Nephron progenitor cell (in vitro differentiated cells): ENCODE data around the gene SDHAF3.

Source experiments
- DNase-seq: peaks from one replicate; pipeline ENCODE4 v3.0.0; 2021
- H3K27ac Mint-ChIP-seq: 2 replicates; pipeline ENCODE4 v1.8.0; 2021; ENCODE audit warnings: mild to moderate bottlenecking, moderate library complexity, mixed read lengths
- H3K27me3 Mint-ChIP-seq: 2 replicates; pipeline ENCODE4 v1.8.0; 2021; ENCODE audit warnings: mild to moderate bottlenecking, low read depth, mixed read lengths; ENCODE audit not compliant: poor library complexity
- H3K36me3 Mint-ChIP-seq: 2 replicates; pipeline ENCODE4 v1.8.0; 2021; ENCODE audit warnings: low read depth, mixed read lengths
- H3K4me1 Mint-ChIP-seq: 2 replicates; pipeline ENCODE4 v1.8.0; 2021; ENCODE audit warnings: mixed read lengths
- H3K4me3 Mint-ChIP-seq: 2 replicates; pipeline ENCODE4 v1.8.0; 2021; ENCODE audit warnings: mild to moderate bottlenecking, moderate library complexity, mixed read lengths
- H3K9me3 Mint-ChIP-seq: 2 replicates; pipeline ENCODE4 v1.8.0; 2021; ENCODE audit warnings: mild to moderate bottlenecking, moderate library complexity, mixed read lengths
- TF ChIP-seq, protein P1 (sequence below): fragments of 200-600 bp; sonication (generic); IDR thresholded peaks from 2 replicates; pipeline ENCODE4 v1.5.0; 2021; ENCODE audit warnings: antibody characterized with exemption

SDHAF3 gene

DNA sequence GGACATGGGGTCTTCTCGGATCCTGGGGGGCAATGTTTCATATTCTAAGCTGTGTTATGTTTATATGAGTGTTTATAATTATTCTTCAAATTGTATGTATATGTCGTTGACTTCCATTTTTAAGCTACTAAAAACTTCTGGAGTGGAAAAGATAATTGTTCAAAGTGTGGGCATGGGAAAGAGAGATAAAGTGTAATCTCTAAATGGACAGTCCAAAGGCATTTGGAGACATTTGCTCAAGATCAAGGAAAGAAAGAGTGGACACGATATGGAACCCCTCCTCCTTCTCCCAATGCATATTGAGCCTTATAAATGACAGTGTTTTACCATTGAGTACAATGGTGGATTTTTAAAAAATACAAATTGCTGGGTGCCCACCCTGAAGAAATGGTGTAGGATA is 81.1 kb downstream of the SDHAF3 start:
- H3K36me3 Mint-ChIP-seq, result peaks cover 8% of the 10 kb centered on the region
- H3K27ac Mint-ChIP-seq, result no peak overlapping the region
- peaks cover 22% of the 10 kb centered on the region for H3K9me3 Mint-ChIP-seq
- H3K4me3 Mint-ChIP-seq, result no peak overlapping the region
- H3K27me3 Mint-ChIP-seq, result peaks cover 3% of the 10 kb centered on the region
- TF ChIP-seq, protein P1, sequence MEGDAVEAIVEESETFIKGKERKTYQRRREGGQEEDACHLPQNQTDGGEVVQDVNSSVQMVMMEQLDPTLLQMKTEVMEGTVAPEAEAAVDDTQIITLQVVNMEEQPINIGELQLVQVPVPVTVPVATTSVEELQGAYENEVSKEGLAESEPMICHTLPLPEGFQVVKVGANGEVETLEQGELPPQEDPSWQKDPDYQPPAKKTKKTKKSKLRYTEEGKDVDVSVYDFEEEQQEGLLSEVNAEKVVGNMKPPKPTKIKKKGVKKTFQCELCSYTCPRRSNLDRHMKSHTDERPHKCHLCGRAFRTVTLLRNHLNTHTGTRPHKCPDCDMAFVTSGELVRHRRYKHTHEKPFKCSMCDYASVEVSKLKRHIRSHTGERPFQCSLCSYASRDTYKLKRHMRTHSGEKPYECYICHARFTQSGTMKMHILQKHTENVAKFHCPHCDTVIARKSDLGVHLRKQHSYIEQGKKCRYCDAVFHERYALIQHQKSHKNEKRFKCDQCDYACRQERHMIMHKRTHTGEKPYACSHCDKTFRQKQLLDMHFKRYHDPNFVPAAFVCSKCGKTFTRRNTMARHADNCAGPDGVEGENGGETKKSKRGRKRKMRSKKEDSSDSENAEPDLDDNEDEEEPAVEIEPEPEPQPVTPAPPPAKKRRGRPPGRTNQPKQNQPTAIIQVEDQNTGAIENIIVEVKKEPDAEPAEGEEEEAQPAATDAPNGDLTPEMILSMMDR, result no peak
- no peak for DNase-seq
- H3K4me1 Mint-ChIP-seq, result no peaks in the 10 kb centered on the region

- Mint-ChIP-seq H3K36me3 (peaks cover 2% of the 10 kb centered on the region), H3K9me3 (peaks cover 15% of the 10 kb centered on the region), H3K4me1 (no peaks in the 10 kb centered on the region), H3K27ac (no peak overlapping the region), H3K27me3 (peaks cover 3% of the 10 kb centered on the region), H3K4me3 (no peak overlapping the region)
- TF ChIP-seq, protein P1, result no peak
- DNase-seq, result no peak
Observed at GRCh38 chr7:97200018-97200417, 82.5 kb downstream of the SDHAF3 start.

DNA sequence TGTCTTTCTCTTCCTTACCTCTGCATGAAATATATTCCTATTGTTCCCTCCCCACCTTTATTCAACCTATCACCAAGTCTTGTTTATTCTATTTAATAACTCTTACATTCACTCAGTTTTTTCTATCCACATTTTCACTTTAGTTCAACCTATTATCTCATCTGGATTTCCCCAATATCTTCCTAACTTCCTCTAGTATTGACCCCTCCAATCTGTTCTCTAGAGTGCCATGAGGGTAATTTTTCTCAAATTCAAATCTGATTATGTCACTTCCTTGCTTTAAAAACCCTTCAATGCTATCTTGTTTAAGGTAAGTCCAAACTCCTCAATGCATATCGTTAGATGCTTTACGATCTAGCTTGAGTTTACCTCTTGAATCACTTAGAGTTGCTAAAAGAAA is 86.5 kb downstream of the SDHAF3 start:
- H3K9me3 Mint-ChIP-seq, result no peaks in the 10 kb centered on the region
- TF ChIP-seq, protein P1, result no peak
- H3K4me3 Mint-ChIP-seq, result no peak overlapping the region
- no peak for DNase-seq
- H3K27me3 Mint-ChIP-seq, result peaks cover 3% of the 10 kb centered on the region
- H3K27ac Mint-ChIP-seq, result no peak overlapping the region
- H3K36me3 Mint-ChIP-seq, result no peaks in the 10 kb centered on the region
- H3K4me1 Mint-ChIP-seq, result no peaks in the 10 kb centered on the region

DNA sequence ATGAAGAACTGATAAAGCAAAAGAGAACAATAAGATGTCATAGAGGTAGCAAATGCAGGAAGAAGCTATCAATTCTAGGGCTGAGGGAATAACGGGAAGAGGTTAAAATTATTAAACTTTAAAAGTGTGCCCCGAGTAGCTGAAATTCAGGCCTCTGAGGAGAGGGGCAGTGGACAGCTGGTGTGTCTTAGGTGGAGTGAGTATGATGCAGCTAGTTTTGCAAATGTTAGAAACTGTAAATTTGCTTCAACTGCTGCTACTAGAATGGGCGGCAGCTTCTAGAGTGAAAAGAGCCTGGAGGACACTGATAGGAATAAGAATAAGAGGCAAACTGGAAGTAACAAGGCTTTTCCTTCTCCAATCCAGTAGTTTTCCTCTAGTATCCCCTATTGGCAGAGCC is 87.3 kb downstream of the SDHAF3 start:
- Mint-ChIP-seq H3K9me3 (no peaks in the 10 kb centered on the region), H3K27ac (no peak overlapping the region), H3K36me3 (no peaks in the 10 kb centered on the region), H3K27me3 (peaks cover 3% of the 10 kb centered on the region), H3K4me1 (no peaks in the 10 kb centered on the region), H3K4me3 (no peak overlapping the region)
- no peak for DNase-seq
- TF ChIP-seq, protein P1, result no peak

DNA sequence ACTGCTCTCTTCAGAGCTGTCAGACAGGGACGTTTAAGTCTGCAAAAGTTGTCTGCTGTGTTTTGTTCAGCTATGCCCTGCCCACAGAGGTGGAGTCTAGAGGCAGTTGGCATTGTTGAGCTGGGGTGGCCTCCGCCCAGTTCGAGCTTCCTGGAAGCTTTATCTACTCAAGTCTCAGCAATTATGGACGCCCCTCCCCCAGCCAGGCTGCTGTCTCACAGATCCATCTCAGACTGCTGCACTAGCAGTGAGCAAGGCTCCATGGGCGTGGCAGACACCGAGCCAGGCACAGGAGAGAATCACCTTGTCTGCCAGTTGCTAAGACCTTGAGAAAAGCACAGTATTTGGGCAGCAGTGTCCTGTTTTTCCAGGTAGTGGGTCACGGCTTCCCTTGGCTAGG is 98.1 kb downstream of the SDHAF3 start:
- Mint-ChIP-seq H3K4me3 (no peak overlapping the region), H3K9me3 (peaks cover 31% of the 10 kb centered on the region), H3K27me3 (peaks cover 4% of the 10 kb centered on the region), H3K4me1 (peaks cover 8% of the 10 kb centered on the region), H3K36me3 (peaks cover 6% of the 10 kb centered on the region), H3K27ac (no peak overlapping the region)
- TF ChIP-seq, protein P1, result no peak
- no peak for DNase-seq

GRCh38 chr7:97218767-97219166 is 101.3 kb downstream of the SDHAF3 start:
- Mint-ChIP-seq H3K36me3 (peaks cover 6% of the 10 kb centered on the region), H3K4me3 (no peak overlapping the region), H3K27me3 (no peaks in the 10 kb centered on the region), H3K27ac (no peak overlapping the region), H3K9me3 (peaks cover 11% of the 10 kb centered on the region), H3K4me1 (peaks cover 8% of the 10 kb centered on the region)
- TF ChIP-seq, protein P1, result no peak
- DNase-seq, result no peak
